ENCODE measurements around the gene FAS. TPM values are rescaled to one million over a fixed set of nuclear protein-coding genes. Genes with fewer than 3 reads are reported as not detected.

The FAS gene
- total and polyA plus RNA-seq, 4 donors = 10.5 to 74.7 (median 36.3) TPM

- TF ChIP-seq, protein P1, sequence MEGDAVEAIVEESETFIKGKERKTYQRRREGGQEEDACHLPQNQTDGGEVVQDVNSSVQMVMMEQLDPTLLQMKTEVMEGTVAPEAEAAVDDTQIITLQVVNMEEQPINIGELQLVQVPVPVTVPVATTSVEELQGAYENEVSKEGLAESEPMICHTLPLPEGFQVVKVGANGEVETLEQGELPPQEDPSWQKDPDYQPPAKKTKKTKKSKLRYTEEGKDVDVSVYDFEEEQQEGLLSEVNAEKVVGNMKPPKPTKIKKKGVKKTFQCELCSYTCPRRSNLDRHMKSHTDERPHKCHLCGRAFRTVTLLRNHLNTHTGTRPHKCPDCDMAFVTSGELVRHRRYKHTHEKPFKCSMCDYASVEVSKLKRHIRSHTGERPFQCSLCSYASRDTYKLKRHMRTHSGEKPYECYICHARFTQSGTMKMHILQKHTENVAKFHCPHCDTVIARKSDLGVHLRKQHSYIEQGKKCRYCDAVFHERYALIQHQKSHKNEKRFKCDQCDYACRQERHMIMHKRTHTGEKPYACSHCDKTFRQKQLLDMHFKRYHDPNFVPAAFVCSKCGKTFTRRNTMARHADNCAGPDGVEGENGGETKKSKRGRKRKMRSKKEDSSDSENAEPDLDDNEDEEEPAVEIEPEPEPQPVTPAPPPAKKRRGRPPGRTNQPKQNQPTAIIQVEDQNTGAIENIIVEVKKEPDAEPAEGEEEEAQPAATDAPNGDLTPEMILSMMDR (IDR thresholded peaks at IDR 0.05; ENCODE audit: control extremely low read depth, extremely low read depth) = no peak
- H3K4me3 ChIP-seq = no peak overlapping the region
- 25 to 35% methylated on average over 1 of the region's 1 CpG for WGBS, 2 donors
- peak overlapping the region in 1 of 2 donors; percentile 57 for H3K9ac ChIP-seq (ENCODE audit: insufficient read depth in 1 of 2, low read length in 2 of 2)
- H3K4me1 ChIP-seq (ENCODE audit: control insufficient read depth in 5 of 5, insufficient read depth in 5 of 5, low read length in 5 of 5) = peaks cover 0 to 36% (median 4%) of the 10 kb centered on the region in 5 donors
- peak overlapping the region in 1 of 2 donors; percentile 14 for H3K27ac ChIP-seq (ENCODE audit: low read depth in 1 of 2, low read length in 1 of 2)
- no peaks in the 10 kb centered on the region for H3K27me3 ChIP-seq (ENCODE audit: control insufficient read depth in 3 of 3, insufficient read depth in 3 of 3, low read length in 2 of 3)
- H3K9me3 ChIP-seq (ENCODE audit: control insufficient read depth in 4 of 4, insufficient read depth in 3 of 4, low read length in 3 of 4) = no peaks in the 10 kb centered on the region
- peaks cover 0 to 4% (median 1%) of the 10 kb centered on the region in 4 donors for H3K36me3 ChIP-seq (ENCODE audit: control insufficient read depth in 4 of 4, insufficient read depth in 4 of 4, low read length in 4 of 4)
- no peak for ATAC-seq (ENCODE audit: insufficient read depth, low FRiP score)
- DNase-seq = peak in 1 of 3 donors; percentile 37
Observed at GRCh38 chr10:88994019-88994418, 3.4 kb downstream of the FAS start.

DNA sequence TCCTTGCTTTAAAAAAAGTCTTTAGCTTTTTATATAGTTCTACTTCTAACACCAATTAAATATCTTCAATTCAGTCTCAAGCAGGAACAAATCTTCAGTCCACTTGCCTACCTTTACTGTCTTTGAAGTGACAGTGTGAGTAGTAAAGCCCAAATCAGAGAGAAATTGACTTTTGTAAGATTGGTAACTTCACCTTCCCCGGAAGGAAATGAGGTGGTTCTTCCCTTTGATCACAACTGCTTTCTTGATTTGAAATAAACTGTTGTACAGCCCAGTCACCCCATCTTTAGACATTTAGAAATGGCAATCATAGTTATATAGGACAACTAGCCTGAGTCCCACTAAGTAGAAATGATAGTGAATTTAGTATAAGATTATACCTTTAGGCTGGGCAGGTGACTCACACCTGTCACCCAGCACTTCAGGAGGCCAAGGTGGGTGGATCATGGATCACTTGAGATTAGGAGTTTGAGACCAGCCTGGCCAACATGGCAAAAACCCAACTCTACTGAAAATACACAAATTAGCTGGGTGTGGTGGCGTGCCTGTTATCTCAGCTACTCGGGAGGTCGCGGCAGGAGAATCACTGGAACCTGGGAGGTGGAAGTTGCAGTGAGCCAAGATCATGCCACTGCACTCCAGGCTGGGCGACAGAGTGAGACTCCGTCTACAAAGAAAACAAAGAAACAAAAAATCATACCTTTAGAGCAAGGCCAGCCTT, 4.7 kb downstream of the FAS start:
- Histone ChIP-seq H3K9ac (ENCODE audit: insufficient read depth in 1 of 2, low read length in 2 of 2) (peak overlapping the region in 1 of 2 donors; percentile 49), H3K9me3 (ENCODE audit: control insufficient read depth in 4 of 4, insufficient read depth in 3 of 4, low read length in 3 of 4) (no peaks in the 10 kb centered on the region), H3K36me3 (ENCODE audit: control insufficient read depth in 4 of 4, insufficient read depth in 4 of 4, low read length in 4 of 4) (peaks cover 0 to 4% (median 1%) of the 10 kb centered on the region in 4 donors), H3K27me3 (ENCODE audit: control insufficient read depth in 3 of 3, insufficient read depth in 3 of 3, low read length in 2 of 3) (no peaks in the 10 kb centered on the region), H3K4me1 (ENCODE audit: control insufficient read depth in 5 of 5, insufficient read depth in 5 of 5, low read length in 5 of 5) (peaks cover 0 to 31% (median 4%) of the 10 kb centered on the region in 5 donors), H3K27ac (ENCODE audit: low read depth in 1 of 2, low read length in 1 of 2) (peak overlapping the region in 1 of 2 donors; percentile 62), H3K4me3 (no peak overlapping the region)
- TF ChIP-seq, protein P1 (IDR thresholded peaks at IDR 0.05; ENCODE audit: control extremely low read depth, extremely low read depth) = no peak
- WGBS, 2 donors = 69 to 89% methylated on average over 7 of the region's 7 CpGs
- DNase-seq (no peak), ATAC-seq (ENCODE audit: insufficient read depth, low FRiP score) (no peak)

DNA sequence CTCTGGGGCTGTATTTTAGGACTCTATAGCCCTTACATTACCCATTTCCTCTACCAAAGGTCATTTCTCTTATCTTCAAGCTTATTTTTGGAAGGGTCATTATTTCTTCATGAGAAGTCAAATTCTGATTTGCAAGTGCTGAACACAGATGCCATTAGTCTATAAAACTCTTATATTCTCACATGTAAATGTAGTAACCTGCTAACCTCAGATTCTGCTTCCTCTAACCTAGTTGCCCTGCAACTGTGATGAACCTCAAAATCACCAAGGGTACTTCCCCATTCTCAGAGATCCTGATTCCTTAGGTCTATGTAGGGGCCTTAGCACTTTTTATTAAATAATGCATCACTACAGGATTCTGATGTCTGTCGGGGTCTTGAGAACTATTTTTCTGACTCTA, 6.3 kb downstream of the FAS start:
- no peak overlapping the region for H3K4me3 ChIP-seq
- WGBS, 2 donors = 87 to 88% methylated on average over 1 of the region's 1 CpG
- TF ChIP-seq, protein P1 (IDR thresholded peaks at IDR 0.05; ENCODE audit: control extremely low read depth, extremely low read depth) = no peak
- ATAC-seq (ENCODE audit: insufficient read depth, low FRiP score) (no peak), DNase-seq (no peak)
- H3K4me1 ChIP-seq (ENCODE audit: control insufficient read depth in 5 of 5, insufficient read depth in 5 of 5, low read length in 5 of 5) = peaks cover 0 to 44% (median 6%) of the 10 kb centered on the region in 5 donors
- H3K9me3 ChIP-seq (ENCODE audit: control insufficient read depth in 4 of 4, insufficient read depth in 3 of 4, low read length in 3 of 4) = no peaks in the 10 kb centered on the region
- no peak overlapping the region for H3K9ac ChIP-seq (ENCODE audit: insufficient read depth in 1 of 2, low read length in 2 of 2)
- H3K36me3 ChIP-seq (ENCODE audit: control insufficient read depth in 4 of 4, insufficient read depth in 4 of 4, low read length in 4 of 4) = peaks cover 0 to 2% (median 0%) of the 10 kb centered on the region in 4 donors
- no peaks in the 10 kb centered on the region for H3K27me3 ChIP-seq (ENCODE audit: control insufficient read depth in 3 of 3, insufficient read depth in 3 of 3, low read length in 2 of 3)
- peak overlapping the region in 1 of 2 donors; percentile 52 for H3K27ac ChIP-seq (ENCODE audit: low read depth in 1 of 2, low read length in 1 of 2)
